ENCODE data around the gene NEURL1. TPM values are rescaled to one million over a fixed set of nuclear protein-coding genes. Genes with fewer than 3 reads are reported as not detected.

NEURL1 gene
- total RNA-seq, 1 experiment from 2014 or later = 5.4 TPM

DNA sequence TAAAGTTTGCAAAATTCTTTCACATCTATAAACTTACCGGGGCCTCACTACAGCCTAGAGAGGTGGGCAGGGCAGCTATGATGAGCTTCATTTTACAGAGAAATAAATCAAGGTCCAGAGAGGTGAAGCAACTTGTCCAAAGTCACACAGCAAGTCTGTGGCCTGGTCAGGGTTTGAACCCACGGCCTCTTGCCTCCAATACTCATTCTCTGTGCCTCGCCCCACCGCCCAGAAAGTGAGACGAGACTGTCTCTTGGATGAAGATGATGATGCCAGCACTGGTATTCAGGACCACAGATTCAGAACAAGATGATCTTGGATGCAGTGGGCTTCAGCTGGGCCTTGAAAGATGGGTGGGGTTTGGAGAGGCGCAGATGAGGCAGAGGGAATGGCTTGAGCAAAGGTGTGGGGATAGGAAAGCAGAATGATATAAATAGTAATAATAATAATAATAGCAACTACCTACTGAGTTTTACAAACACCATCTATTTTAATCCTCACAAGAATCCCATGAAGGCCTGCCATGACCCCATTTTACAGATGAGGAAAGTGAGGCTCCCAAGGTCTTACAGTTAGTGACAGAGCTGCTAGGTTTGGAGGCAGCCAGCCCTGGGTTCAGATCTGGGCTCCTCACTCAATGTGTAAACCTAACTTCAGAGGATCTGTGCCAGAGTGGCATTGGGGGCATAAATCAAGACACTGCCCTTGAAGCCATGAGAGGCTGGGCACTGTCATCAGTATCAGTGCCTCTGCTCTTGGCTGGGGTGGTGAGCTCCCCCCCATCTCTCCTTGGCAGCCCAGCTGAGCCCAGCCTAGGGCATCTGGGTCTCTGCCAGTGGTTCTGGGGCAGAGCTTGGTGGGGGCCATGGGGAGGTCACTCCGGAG is 70.0 kb downstream of the NEURL1 start:
- DNase-seq (ENCODE audit: low spot score) = no peak

DNA sequence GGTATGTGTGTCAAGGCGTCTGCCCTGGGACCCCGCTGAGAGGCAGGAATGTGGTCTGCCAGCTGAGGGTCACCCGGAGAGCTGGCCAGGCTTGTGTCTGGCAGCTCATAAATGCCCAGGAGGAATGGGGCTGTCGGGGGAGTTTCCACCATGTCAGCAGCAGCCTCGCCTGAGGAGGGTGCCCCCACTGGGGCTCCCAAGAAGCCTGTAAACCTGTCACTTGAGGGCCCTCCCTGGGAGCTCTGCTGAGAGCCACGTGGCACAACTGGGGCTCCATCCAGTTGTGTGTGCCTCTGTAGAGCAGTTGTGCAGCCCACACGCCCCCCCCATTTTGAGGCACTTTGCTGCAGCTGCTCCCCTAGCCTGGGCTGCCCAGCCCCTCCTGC is 70.6 kb downstream of the NEURL1 start:
- no peak for DNase-seq (ENCODE audit: low spot score)

- DNase-seq (ENCODE audit: low spot score) = no peak
These were observed 71.4 kb downstream of the NEURL1 start for GRCh38 chr10:103564776-103565520.

- no peak for DNase-seq (ENCODE audit: low spot score)
These were observed 73.0 kb downstream of the NEURL1 start for GRCh38 chr10:103566536-103566935.

DNA sequence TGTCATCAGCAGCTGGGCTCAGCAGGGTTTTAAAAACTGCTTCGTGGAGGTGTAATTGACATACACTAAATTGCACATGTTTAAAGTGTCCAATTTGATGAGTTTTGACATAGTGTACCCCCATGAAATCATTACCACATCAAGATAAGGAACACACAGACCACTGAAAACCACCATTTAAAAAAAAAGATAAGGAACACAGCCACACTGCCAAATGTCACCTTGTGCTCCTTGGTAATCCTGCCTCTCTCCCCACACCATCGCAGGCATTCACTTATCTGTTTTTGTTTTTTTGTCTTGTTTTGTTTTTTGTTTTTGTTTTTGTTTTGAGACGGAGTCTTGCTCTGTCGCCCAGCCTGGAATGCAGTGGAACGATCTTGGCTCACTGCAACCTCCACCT is 75.0 kb downstream of the NEURL1 start:
- no peak for DNase-seq (ENCODE audit: low spot score)

- no peak for DNase-seq (ENCODE audit: low spot score)
These were observed 76.4 kb downstream of the NEURL1 start for GRCh38 chr10:103569896-103570295.

DNA sequence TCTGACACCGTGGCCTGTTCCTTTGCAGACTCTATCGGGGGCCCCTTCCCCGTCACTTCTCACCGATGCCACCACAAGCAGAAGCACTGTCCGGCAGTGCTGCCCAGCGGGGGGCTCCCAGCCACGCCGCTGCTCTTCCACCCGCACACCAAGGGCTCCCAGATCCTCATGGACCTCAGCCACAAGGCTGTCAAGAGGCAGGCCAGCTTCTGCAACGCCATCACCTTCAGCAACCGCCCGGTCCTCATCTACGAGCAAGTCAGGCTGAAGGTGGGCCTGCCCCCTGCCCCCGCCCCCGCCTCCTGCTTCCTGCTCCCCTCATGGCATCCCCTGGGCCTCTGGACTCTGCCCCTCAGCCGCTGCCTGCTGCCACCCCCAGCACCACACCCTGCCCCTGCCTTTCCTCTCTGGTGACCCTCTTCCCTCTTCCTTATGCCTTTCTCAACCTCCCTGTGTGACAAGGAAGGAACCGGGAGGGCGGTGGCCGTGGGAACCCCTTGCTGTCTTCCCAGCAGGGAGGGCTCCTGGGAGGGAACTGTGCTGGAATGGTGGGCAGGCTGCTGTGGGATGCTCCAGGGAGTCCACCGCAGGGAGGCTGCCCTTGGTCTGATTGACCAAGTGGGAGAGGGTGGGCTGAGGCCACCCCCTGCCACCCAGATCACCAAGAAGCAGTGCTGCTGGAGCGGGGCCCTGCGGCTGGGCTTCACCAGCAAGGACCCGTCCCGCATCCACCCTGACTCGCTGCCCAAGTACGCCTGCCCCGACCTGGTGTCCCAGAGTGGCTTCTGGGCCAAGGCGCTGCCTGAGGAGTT is 77.5 kb downstream of the NEURL1 start:
- DNase-seq (ENCODE audit: low spot score) = no peak

- DNase-seq (ENCODE audit: low spot score) = no peak
These were observed 78.1 kb downstream of the NEURL1 start for GRCh38 chr10:103571656-103571975.

- DNase-seq (ENCODE audit: low spot score) = no peak
These were observed 79.1 kb downstream of the NEURL1 start for GRCh38 chr10:103572347-103573204.

- no peak for DNase-seq (ENCODE audit: low spot score)
These were observed 79.6 kb downstream of the NEURL1 start for GRCh38 chr10:103573205-103573487.

GRCh38 chr10:103574097-103575061 is 80.9 kb downstream of the NEURL1 start:
- no peak for DNase-seq (ENCODE audit: low spot score)

- DNase-seq (ENCODE audit: low spot score) = no peak
These were observed 82.0 kb downstream of the NEURL1 start for GRCh38 chr10:103575416-103576075.

GRCh38 chr10:103576076-103576471 is 82.6 kb downstream of the NEURL1 start:
- no peak for DNase-seq (ENCODE audit: low spot score)

- DNase-seq (ENCODE audit: low spot score) = no peak
These were observed 83.4 kb downstream of the NEURL1 start for GRCh38 chr10:103576862-103577261.

- DNase-seq (ENCODE audit: low spot score) = peak; percentile 71
These were observed 85.4 kb downstream of the NEURL1 start for GRCh38 chr10:103578782-103579382.

DNA sequence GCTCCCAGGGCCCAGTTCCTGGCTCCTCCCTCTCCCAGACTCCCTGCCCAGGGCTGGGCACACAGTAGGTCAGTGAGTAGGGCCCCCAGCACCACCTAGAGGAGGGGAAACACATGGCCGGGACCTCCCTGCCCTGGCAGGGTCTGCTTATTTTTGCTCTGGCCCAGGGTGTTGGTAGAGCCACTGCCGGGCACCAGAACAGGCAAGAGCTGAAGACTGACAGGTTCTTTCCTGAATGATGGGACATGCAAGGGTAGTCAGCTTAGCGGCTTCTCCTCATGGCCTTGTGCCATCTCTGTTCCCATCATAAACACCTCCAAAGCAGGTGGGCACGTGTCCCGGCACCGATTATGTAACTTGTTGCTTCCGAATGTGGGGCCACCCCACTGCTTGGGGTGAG is 86.5 kb downstream of the NEURL1 start:
- DNase-seq (ENCODE audit: low spot score) = no peak

DNA sequence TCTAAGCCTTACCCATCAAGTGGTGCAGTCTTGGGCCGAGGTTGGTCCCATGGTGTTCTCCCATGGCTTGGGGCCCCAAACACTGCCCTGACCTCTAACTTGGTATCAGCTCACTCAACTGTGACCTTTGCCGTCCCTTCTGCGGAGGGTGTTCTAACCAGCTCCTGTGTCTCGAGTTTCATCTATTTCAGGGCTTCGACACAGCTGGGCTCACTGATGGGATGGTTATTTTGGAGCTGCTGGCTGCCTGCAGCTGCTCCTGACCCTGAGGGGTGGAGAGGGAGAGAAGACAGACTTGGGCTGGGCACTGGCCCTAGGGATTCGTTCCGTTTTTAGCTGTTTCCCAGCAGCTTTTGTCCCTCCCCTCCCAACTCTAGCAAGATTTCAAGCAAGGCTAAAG is 86.9 kb downstream of the NEURL1 start:
- no peak for DNase-seq (ENCODE audit: low spot score)

DNA sequence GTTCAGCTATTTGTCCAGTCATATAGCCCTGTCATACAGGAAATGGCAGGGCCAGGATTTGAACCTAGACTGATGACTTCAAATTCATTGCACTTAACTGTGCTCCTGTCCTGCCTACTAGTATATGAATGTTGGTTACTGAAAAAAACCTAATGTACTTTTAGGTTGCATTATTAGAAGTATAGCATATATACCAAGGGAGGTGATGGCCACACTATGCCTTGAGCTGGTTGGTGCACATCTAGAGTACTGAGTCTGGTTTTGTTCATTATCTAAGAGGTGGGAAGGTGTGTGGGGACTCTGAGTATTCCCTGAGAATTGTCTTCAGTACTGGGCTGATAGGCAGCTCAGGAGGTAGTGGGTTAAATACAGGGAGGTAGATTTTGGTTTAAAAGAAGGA is 88.0 kb downstream of the NEURL1 start:
- no peak for DNase-seq (ENCODE audit: low spot score)
